HuH-7.5 (cell line): ENCODE measurements around the gene IQUB.
"Not testable (repeated sequence)": the region's sequence is repeated elsewhere in the genome, so short reads cannot be mapped to it uniquely, and the experiment has no call there.

Source experiments
- DNase-seq: peaks from one replicate; pipeline ENCODE4 v3.0.0; 2011; ENCODE audit warnings: low spot score

Gene IQUB

DNA sequence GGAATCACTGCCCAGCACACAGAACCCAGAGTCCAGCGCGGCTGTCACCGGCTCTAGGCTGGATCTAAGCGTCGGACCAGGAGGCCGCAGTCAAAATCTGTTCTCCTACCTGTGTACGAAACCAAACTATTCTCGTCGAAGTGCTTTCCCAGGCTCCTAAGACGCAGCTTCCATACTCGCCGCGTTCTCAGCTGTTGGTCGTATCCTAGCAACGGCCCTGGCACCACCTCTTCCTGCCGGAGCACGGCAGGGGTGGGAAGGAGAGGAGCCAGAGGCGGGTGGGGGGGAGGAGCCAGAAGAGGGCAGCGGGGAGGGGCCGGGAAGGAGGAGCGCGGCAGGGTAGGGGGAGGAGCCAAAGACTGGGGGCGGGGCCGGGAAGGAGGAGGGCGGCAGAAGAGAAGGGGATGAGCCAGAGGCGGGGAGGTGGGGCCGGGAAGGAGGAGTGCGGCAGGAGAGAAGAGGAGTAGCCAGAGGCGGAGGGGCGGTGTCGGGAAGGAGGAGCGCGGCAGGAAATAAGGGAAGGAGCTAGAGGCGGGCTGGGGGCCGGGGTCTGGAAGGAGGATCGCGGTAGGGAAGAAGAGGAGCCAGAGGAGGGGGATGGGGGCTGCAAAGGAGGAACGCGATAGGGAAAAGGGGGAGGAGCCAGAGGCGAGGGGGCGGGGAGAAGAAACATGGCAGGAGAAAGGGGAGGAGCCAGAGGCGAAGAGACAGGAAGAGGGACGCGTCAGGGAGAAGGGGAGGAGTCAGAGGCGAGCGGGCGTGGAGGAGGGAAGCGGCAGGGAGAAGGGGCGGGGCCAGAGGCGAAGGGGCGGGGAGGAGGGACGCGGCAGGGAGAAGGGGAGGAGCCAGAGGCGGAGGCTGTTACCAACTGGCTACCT lies at the start of gene IQUB:
IQUB (minus strand) TSS at position 213 of the 878 bp plus-strand sequence. CDS start 22,255 bp downstream, outside the sequence.
- peak; percentile 94 for DNase-seq

DNA sequence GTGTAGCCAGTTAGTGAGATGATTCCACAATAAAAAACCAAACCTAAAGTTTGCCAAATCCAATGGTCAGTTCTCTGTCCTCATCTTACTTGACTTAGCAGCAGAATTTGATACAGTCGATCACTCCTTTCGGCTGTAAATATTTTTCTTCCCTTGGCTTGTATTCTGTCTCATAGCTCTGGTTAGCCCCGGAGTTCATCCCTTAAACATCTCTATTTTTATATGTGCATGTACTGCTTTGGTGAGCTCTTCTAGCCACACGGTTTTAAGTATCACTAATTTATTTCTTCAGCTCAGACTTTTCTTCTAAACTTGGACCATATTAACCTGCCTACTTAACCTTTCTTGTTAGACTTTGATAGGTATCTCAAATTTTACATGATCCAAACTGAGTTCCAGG lies 49.4 kb upstream of the IQUB start:
- no peak for DNase-seq

DNA sequence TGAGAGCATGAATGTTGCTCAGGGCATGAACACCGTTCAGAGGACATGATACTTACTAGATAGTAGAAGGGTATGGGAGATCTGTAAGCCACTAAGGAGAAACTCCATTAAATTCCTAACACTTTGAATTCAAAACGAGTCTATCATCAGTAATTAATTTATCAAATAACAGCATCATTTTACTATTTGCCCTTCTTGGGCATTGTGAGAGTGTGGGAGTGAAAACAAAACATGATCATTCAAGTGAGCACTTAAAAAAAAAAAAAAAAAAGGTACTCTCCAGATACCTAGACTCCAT lies 46.7 kb upstream of the IQUB start:
- DNase-seq: no peak

DNA sequence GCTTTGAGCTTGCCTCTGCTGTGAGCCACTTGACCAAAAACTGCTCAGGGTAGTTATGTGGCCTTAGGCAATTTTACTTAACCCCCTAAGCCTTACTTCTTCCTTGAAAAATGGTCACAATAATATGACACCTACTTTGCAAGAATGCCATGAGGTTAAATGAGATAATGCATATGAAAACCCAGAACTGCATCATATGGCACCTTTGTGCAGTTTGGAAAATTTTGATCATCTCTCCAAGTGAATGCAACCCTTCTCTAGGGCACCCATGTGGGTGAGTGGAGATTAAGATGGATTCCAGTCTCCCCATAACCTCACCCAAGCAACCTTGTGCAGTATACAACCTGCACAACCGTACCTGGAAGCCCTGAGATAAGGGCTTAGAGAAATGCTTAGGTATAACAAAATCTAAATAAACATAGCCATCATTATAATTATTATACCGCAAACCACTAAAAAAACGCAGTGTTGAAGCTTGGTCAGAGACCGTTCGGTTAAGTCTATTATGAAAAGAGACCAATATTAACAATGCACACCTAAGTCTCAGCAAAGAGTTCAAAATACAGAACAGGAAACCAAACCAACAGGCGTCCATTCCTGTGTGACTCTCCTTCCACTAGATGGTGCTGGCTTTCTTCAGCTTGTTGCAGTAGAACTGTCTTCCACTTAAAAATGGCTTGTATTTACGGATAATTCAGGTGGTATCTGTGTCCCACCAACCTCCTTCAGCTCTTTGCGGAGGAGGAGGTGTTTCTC lies 46.2 kb upstream of the IQUB start:
- no peak for DNase-seq

DNA sequence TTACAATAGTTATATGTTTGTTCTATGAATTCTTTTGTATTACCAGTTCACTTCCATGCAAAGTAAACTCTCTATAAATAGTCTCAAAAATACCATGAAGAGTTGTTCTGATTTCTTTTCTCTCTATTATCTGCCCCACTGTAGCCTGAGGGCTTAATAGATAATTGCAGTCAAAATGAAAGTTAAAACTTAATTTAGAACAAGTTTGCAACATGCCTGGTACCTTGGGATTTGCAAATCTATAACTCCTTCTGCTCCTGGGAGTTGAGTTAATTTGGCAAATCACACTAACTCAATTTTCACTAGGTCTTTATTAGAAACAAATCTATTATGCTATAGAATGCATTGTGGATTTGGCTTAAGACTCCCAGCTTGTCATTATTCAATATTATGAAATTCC lies 45.0 kb upstream of the IQUB start:
- no peak for DNase-seq

DNA sequence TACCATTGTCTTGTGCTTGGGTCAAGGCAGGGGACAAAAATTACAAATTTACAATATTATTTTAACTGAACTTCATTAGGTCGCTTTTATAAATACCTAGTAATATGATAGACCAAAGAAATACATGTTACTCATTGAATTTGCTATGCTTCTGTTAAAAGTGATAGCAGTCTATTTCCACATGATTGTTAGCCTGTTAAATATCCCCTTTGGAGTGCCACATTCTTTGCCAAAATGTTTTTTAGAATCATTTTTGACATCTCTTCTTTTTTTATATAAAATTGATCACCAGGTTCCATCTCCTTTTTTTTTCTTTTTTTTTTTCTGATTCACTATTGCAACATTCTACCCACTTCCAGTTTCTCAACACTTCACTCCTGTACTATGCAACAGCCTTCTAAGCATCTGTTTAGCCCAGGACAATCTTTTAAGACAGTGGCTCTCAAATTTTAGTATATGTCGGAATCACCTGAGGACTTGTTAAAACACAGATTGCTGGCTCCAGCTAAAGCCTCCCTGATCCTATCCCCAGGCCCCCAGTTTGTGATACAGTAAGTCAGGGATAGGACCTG lies 39.6 kb upstream of the IQUB start:
- no peak for DNase-seq

DNA sequence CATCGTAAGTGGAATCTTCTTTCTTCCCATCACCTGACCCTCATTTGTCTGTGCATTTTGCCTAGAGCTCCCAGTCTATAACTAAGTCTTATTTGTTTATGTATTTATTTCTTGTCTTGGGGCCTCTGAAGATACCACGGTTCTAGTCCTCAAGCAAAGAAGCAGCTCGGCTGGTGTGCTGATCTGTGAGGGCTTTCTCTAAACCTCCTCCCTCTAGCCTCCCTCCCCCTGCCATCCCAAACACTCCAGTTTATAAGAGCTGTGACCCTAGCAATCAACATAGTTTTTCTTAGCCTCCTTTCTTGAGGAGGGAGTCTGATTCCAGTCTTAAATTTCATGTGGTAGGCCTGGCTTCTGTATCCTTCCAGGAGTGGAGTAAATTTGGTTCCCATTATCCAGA lies 38.9 kb upstream of the IQUB start:
- no peak for DNase-seq

DNA sequence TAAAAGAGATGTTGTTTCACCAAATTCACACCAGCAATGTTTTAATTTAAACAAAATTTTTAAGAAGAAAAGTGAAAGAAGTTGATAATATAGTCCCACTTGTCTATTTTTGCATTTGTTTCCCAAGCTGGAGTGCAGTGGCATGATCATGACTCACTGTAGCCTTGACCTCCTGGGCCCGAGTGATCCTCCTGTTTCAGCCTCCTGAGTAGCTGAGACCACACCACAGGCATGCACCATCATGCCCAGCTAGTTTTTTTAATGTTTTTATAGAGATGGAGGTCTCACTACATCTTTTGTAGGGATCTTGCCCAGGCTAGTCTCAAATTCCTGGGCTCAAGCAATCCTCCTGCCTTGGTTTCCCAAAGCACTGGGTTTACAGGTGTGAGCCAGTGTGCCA lies 37.3 kb upstream of the IQUB start:
- DNase-seq: no peak

DNA sequence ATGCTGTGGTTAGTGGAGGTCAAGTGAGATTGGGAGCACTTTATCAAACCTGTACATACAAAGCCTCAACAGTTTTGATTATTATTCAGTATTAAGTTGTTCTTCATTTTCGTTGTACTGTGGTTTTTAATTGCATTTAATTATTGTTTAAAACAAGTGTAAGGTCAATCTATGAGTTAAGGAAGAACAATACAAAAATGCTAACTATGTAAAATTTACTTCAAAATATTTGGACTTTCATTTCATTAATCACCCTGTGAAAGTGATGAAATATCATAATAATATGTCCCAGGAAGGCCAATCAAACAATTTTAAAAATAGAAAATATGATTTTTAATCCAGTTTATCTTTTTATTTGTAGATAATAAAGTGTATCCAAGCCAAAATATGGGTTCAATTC lies 36.8 kb upstream of the IQUB start:
- no peak for DNase-seq

DNA sequence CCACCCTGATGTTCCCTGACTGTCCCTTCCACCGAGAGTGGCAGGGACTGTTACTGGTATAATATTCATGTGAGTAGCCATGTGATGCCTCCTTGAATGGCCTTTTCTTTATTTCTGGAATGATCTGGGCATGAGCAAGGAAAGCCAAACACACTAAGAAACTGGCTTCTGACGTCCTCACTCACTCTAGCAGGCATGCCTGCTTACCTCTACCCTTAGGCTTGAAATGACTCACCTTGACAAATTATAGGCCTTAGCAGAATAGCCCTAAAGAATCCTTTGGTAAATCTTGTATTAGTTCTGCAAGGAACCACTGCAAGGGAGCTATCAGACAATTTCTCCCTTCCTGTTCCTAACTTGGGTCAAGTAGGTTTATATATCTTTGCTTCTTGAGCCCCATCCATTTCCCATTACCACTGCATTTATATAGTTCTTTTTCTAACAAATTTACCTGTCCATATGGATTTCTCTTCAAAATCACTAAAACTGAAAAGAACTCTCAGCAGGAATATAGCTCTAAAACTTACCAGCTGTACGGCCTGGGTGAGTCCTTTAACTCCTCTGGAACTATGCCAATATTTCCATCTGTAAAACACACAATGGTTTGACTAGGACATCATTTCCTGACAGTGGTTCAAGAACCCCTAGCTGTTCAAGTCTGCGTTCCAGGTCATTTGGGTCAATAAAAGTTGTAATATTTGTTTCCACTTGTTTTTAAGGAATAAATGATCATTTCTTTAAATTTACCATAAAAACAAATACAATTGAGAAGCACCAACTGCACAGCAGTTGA lies 36.2 kb upstream of the IQUB start:
- DNase-seq: no peak

DNA sequence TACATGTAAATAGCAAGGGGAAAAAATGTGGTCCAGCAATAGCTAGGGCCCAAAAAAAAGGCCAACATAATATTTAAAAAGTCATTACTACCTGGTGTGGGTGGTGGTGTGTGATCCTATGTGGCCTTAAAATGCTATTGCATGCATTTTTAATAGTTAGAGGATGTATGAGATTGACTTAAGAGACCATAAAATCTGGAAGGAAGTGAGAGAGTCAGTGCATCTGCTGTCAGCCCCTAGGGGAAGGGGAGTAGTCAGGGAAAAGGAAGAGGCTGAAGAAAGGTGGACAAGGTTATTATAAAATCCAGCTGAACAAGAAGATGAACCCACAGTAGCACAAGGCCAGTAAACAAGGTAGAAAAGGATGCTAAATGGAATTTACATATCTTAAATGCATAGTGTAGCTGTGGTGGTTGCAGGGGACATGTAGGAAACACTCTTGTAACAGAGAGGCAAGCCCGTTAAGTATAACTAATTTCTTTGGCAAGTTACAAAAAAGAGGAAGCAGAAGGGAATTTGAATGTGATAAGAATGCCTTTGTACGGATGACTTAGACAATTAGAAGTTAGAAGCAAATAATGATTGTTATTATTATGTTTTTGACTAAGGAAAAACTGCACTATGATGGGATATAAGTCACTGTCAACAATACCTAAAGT lies 35.1 kb upstream of the IQUB start:
- no peak for DNase-seq

DNA sequence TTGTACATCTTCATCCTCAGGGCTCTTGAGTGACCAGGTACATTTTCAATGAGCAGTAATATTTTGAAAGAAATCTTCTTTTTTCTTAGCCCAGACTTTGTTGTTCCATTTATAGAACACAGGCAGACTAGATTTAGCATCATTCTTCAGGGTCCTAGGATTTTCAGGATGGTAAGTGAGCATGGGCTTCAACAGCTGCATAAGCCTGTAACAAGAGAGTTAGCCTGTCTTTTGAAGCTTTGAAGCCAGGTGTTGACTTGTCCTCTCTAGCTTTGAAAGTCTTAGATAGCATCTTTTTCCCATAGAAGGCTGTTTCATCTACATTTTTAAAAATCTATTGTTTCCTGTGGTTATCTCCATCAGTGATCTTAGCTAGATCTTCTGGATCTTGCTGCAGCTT lies 27.7 kb upstream of the IQUB start:
- no peak for DNase-seq

DNA sequence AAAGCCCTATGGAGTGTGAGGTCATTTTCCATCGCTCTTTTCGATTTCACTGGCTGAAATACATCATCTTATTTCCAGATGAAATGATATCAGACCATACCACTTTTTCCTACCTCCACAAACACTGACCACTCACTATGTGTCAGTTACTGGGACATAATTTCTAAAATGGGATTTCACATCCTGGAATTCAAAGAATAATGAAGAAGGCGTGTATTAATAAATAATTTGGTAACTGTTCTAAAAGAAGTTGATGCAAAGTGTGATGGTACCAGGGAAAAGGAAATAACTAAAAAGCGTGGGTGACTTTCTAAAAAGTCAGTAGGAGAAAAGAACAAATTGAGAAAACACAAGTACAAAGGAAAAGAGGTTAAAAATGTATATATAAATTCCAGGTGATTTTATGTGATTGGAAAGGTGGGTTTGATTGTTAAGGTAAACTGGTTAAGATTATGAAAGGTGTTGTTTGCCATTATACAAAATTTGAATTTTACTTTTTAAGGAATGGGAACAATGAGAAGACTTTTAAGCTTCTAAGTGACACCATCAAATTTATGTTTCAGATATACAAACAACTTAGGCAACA lies 24.0 kb upstream of the IQUB start:
- no peak for DNase-seq

DNA sequence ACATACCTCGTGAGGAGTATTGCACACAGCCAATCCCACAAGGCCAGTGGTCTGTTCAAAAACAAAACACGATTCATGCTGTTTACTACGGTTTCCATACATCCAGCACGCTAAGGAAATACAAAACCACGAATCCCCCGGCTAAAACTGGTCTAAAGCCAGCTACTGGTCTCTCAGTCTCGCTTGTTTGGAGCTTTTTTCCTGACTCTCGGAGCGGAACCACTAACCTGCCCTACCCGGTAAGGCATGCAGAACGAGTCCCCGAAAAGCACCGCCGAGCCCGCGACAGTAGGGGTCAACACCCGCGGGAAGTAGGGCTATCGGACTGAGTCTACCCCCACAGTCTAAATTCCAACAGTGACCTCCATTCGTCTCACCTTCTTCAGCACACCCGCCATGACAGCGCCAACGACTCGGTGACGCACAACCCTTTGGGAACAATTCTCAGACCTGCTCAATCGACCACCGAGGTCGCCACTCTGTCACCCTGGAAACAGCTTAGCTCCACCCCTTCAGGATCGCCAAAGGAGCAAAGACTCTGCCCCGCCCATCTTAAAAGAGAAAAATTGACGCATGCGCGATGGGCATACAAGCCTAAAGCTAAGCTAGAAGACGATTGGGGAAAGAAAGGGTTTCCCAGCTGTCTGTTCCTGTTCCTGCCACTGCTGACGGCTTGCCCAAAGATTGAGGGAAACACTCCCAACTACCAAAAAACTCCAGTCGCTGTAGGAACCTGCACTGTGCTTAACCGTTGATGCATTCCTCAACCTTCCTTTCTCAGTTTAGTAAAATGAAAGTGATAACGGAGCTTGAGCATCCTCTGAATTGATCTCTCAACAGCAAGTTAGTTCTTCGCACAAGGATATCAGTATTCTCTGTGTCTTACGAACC lies 23.2 kb upstream of the IQUB start, which contains the start of gene NDUFA5:
NDUFA5 (minus strand) TSS at position 421 of the 891 bp plus-strand sequence; CDS start at position 398, 23 bp downstream.
- peak; percentile 49 for DNase-seq

DNA sequence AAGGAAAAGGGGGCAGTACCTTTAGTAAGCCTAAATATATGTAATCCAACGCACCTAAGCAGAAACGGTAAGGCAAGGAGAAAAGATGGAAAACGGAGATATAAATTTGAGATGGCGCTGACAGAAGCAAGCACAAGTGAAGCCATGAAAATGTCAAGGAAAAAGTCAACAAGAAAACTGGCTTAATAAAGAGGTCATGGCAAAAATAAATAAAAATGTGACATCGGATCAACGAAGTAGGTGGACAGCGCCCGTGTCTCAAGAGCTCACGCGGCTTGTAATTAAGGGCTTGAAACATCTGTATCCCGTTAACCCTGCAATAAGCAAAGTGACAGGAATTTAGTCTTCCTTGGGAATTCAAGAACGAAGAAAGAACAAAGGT lies 22.6 kb upstream of the IQUB start:
- DNase-seq: no peak

DNA sequence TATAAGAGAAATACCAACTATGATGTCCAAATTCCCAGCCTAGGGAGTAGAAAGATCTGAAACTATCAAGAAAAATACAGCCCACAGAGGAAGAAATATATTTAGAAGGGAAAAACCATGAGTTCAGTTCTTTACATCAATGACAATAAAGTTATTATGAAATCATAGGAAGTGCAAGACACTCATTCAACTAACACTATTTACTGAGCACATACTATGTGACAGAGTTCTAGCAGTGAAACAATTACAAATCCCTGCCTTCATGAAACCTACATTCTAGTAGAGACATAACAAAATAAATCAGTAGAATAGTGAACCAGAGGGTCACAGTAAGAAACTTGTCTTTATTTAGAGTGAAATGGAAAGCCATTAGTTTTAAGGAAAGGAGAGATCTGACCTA lies 21.1 kb upstream of the IQUB start:
- DNase-seq: no peak

DNA sequence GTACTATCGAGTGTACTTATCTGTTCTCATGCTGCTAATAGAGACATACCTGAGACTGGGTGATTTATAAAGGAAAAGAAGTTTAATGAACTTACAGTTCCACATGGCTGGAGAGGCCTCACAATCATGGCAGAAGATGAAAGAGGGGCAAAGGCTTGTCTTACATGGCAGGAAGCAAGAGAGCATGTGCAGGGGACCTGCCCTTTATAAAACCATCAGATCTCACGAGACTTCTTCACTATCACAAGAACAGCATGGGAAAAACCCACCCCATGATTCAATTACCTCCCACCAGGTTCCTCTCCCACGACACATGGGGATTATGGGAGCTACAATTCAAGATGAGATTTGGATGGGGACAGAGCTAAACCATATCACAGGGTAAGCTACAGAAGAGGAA lies 18.8 kb upstream of the IQUB start:
- no peak for DNase-seq

DNA sequence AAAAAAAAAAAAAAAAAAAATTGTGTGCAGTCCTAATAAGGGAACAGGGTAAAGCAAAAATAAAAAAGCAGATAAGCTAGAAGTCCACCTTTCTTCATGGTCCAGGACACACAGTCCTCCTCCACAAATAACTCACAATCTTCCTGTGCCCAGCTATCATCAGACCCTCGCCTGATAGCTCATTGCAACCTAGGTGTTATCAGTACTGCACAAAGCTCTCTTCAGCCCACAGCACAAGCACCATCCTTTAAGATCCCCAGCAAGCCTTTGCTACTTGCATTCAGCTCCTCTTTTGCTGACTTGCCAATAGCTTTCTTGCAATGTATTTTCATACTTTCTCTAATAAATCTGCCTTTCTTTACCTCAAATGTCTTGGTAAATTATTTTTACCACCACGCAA lies 18.2 kb upstream of the IQUB start:
- no peak for DNase-seq

DNA sequence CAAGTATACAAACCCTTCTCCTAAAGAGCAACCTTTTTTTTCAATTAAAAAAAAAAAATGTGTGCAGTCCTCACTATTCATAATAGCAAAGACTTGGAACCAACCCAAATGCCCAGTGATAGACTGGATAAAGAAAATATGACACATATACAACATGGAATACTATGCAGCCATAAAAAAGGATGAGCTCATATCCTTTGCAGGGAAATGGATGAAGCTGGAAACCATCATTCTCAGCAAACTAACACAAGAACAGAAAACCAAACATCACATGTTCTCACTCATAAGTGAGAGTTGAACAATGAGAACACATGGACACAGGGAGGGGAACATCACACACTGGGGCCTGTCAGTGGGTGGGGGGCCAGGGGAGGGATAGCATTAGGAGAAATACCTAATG lies 17.7 kb upstream of the IQUB start:
- DNase-seq: not testable (repeated sequence)

DNA sequence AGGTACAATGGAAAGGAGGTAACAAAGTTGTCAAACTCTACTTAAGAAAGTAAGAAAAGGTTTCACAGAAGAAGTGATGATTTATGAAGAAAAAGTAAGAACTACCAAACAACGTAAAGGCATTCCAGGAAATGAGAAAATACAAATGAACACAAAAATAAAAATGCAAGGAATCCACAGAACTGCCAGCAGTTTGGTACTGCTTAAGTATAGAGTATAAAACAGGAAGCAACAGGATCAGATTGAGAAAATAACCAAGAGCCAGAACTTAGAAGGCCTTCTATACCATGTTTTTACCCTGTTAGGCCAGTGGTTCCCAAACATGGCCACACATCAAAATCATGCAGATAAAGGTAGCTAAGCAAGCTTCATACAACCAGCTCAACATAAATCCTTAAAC lies 14.0 kb upstream of the IQUB start:
- DNase-seq: no peak
